ENCODE measurements around the gene UPF3B. TPM values are rescaled to one million over a fixed set of nuclear protein-coding genes. Genes with fewer than 3 reads are reported as not detected.

Gene UPF3B
- total and polyA plus RNA-seq, 9 of the 15 experiments (the other 6 are each of a cell fraction or from before 2014, with no cell fraction given), result 17.6 to 57.0 (median 32.3) TPM

DNA sequence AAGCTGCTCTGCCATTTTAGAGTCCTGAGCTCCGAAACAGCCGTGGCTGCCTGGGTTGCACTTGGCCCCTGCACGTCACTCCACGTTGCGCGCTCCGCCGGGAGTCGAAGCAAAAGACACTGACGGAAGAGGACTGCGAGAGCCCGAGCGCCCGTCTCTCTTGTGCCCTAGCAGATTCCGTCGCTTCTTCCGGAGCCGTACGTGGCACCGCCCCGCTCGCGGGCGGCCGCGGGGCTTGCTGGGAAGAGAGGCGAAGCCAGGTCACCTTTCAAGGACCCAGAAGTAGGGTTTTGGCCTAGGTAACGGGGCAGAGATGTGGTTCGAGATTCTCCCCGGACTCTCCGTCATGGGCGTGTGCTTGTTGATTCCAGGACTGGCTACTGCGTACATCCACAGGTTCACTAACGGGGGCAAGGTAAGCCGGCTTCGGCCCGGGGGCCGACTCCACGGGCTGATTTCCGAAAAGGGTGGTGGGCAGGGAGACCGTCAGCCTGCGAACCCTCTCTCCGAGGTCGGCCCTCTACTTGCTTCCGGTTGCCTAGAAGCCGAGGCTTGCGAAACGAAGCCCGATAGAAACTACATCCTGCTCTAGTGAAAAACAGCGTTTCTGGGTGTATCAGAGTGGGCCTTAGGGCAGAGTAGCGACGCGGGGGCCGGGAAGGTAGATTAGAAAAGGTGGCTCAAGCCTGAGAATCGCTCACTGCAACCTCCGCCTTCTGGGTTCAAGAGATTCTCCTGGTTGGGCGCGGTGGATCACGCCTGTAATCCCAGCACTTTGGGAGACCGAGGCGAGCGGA is 19.0 kb upstream of the UPF3B start, which contains the start of the genes NDUFA1 and RNF113A (continued):
- TF ChIP-seq, protein P1, sequence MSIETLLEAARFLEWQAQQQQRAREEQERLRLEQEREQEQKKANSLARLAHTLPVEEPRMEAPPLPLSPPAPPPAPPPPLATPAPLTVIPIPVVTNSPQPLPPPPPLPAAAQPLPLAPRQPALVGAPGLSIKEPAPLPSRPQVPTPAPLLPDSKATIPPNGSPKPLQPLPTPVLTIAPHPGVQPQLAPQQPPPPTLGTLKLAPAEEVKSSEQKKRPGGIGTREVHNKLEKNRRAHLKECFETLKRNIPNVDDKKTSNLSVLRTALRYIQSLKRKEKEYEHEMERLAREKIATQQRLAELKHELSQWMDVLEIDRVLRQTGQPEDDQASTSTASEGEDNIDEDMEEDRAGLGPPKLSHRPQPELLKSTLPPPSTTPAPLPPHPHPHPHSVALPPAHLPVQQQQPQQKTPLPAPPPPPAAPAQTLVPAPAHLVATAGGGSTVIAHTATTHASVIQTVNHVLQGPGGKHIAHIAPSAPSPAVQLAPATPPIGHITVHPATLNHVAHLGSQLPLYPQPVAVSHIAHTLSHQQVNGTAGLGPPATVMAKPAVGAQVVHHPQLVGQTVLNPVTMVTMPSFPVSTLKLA (conservative IDR thresholded peaks at IDR 0.05), result peak; percentile 71 to 75; a peak in 3 of 4 replicates
- TF ChIP-seq GATAD2B (IDR thresholded peaks at IDR 0.05; ENCODE audit: borderline replicate concordance) (no peak), ZNF232 (CRISPR knock-in tag; IDR thresholded peaks at IDR 0.05) (no peak), ZNF583 (CRISPR knock-in tag; IDR thresholded peaks at IDR 0.05) (no peak), SIX5 (IDR thresholded peaks at IDR 0.05; ENCODE audit: borderline replicate concordance in 1 of 2, insufficient read depth in 1 of 2, low read depth in 1 of 2, low read length in 2 of 2) (peak in 1 of 2 experiments; percentile 28; a peak in 2 of 4 replicates), NCOA2 (IDR thresholded peaks at IDR 0.05; ENCODE audit: partially characterized antibody in 2 of 2) (no peak), ZC3H11A (IDR thresholded peaks at IDR 0.05; ENCODE audit: low read depth, low read length) (0 out of 2 replicates have a peak, but pooled peaks have one; percentile 53), DMBX1 (CRISPR knock-in tag; IDR thresholded peaks at IDR 0.05; ENCODE audit: borderline replicate concordance) (no peak), CBX5 (IDR thresholded peaks at IDR 0.05; ENCODE audit: borderline replicate concordance, low read depth) (no peak), KLF13 (tag; IDR thresholded peaks at IDR 0.05; ENCODE audit: borderline replicate concordance, low read depth) (no peak), SMAD1 (IDR thresholded peaks at IDR 0.05; ENCODE audit: low read depth, low read length, partially characterized antibody) (no peak), KDM2B (CRISPR knock-in tag; IDR thresholded peaks at IDR 0.05) (no peak), HLTF (IDR thresholded peaks at IDR 0.05) (no peak), CHCHD3 (CRISPR knock-in tag; IDR thresholded peaks at IDR 0.05) (no peak), ARID2 (IDR thresholded peaks at IDR 0.05) (no peak)
- TF ChIP-seq, protein P2, sequence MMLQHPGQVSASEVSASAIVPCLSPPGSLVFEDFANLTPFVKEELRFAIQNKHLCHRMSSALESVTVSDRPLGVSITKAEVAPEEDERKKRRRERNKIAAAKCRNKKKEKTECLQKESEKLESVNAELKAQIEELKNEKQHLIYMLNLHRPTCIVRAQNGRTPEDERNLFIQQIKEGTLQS (IDR thresholded peaks at IDR 0.05), result no peak
- TF ChIP-seq, protein P2 (CRISPR knock-in tag; conservative IDR thresholded peaks at IDR 0.05), result no peak
- TF ChIP-seq, protein P3, sequence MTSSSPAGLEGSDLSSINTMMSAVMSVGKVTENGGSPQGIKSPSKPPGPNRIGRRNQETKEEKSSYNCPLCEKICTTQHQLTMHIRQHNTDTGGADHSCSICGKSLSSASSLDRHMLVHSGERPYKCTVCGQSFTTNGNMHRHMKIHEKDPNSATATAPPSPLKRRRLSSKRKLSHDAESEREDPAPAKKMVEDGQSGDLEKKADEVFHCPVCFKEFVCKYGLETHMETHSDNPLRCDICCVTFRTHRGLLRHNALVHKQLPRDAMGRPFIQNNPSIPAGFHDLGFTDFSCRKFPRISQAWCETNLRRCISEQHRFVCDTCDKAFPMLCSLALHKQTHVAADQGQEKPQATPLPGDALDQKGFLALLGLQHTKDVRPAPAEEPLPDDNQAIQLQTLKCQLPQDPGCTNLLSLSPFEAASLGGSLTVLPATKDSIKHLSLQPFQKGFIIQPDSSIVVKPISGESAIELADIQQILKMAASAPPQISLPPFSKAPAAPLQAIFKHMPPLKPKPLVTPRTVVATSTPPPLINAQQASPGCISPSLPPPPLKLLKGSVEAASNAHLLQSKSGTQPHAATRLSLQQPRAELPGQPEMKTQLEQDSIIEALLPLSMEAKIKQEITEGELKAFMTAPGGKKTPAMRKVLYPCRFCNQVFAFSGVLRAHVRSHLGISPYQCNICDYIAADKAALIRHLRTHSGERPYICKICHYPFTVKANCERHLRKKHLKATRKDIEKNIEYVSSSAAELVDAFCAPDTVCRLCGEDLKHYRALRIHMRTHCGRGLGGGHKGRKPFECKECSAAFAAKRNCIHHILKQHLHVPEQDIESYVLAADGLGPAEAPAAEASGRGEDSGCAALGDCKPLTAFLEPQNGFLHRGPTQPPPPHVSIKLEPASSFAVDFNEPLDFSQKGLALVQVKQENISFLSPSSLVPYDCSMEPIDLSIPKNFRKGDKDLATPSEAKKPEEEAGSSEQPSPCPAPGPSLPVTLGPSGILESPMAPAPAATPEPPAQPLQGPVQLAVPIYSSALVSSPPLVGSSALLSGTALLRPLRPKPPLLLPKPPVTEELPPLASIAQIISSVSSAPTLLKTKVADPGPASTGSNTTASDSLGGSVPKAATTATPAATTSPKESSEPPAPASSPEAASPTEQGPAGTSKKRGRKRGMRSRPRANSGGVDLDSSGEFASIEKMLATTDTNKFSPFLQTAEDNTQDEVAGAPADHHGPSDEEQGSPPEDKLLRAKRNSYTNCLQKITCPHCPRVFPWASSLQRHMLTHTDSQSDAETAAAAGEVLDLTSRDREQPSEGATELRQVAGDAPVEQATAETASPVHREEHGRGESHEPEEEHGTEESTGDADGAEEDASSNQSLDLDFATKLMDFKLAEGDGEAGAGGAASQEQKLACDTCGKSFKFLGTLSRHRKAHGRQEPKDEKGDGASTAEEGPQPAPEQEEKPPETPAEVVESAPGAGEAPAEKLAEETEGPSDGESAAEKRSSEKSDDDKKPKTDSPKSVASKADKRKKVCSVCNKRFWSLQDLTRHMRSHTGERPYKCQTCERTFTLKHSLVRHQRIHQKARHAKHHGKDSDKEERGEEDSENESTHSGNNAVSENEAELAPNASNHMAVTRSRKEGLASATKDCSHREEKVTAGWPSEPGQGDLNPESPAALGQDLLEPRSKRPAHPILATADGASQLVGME (CRISPR knock-in tag; IDR thresholded peaks at IDR 0.05), result no peak
